Measurements from ENCODE around the gene VAT1L.

DNA sequence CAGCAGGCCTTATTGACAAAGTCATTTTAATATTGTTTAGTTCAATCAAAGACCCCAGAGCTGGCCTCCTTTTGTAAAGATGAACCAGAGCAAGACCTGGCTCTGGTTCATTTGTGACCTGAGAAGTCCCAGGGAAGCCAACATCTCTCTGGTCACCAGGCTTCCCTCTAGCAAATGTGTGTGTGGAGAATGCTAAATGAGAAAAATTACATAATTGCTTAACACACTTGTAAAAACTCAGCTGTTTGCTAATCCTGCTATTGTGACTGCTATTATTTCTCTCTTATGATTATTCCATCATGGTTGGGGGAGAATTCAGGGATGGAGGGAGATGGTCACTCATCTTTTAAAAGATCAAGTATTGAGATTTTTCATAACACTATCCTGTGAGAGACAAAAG is 139.7 kb downstream of the VAT1L start:
- TF ChIP-seq, protein P1, sequence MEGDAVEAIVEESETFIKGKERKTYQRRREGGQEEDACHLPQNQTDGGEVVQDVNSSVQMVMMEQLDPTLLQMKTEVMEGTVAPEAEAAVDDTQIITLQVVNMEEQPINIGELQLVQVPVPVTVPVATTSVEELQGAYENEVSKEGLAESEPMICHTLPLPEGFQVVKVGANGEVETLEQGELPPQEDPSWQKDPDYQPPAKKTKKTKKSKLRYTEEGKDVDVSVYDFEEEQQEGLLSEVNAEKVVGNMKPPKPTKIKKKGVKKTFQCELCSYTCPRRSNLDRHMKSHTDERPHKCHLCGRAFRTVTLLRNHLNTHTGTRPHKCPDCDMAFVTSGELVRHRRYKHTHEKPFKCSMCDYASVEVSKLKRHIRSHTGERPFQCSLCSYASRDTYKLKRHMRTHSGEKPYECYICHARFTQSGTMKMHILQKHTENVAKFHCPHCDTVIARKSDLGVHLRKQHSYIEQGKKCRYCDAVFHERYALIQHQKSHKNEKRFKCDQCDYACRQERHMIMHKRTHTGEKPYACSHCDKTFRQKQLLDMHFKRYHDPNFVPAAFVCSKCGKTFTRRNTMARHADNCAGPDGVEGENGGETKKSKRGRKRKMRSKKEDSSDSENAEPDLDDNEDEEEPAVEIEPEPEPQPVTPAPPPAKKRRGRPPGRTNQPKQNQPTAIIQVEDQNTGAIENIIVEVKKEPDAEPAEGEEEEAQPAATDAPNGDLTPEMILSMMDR (IDR thresholded peaks at IDR 0.05; ENCODE audit: borderline replicate concordance, extremely low read depth, low read length, poor library complexity, severe bottlenecking): no peak
- TF ChIP-seq EZH2 (IDR thresholded peaks at IDR 0.05; ENCODE audit: borderline replicate concordance, low read depth, low read length, severe bottlenecking): no peak
